Stimulated activated CD8-positive, alpha-beta memory T cell treated with anti-CD3 and anti-CD28 coated beads, Interleukin-7, amount 100 ng/mL, for 1 hour (primary cell): ENCODE results near the gene CDH13.

Experiments used
- DNase-seq, 2 donors: peaks; one replicate each; pipeline ENCODE4 v3.0.0-alpha.2; 2020; ENCODE audit warnings: low read depth in 2 of 2

The CDH13 gene

GRCh38 chr16:82845116-82845515 is 218.3 kb downstream of the CDH13 start:
- DNase-seq: no peak

- no peak for DNase-seq
Measured at GRCh38 chr16:82846806-82847205, 220.0 kb downstream of the CDH13 start.

GRCh38 chr16:82848013-82848412 is 221.2 kb downstream of the CDH13 start:
- no peak for DNase-seq

GRCh38 chr16:82852388-82853008 is 225.7 kb downstream of the CDH13 start:
- DNase-seq: no peak

GRCh38 chr16:82855471-82855870 is 228.7 kb downstream of the CDH13 start:
- DNase-seq: no peak

GRCh38 chr16:82857693-82858365 is 231.1 kb downstream of the CDH13 start:
- no peak for DNase-seq

- DNase-seq: no peak
Measured at GRCh38 chr16:82859662-82860061, 232.9 kb downstream of the CDH13 start.

GRCh38 chr16:82860071-82860470 is 233.3 kb downstream of the CDH13 start:
- no peak for DNase-seq

- no peak for DNase-seq
Measured at GRCh38 chr16:82862057-82862456, 235.3 kb downstream of the CDH13 start.

GRCh38 chr16:82864332-82865040 is 237.7 kb downstream of the CDH13 start:
- DNase-seq: no peak

- DNase-seq: no peak
Measured at GRCh38 chr16:82865412-82865811, 238.6 kb downstream of the CDH13 start.

- DNase-seq: no peak
Measured at GRCh38 chr16:82867485-82867884, 240.7 kb downstream of the CDH13 start.

GRCh38 chr16:82874271-82874670 is 247.5 kb downstream of the CDH13 start:
- DNase-seq: no peak

- DNase-seq: no peak
Measured at GRCh38 chr16:82874672-82875071, 247.9 kb downstream of the CDH13 start.

- no peak for DNase-seq
Measured at GRCh38 chr16:82876951-82877350, 250.2 kb downstream of the CDH13 start.

- DNase-seq: no peak
Measured at GRCh38 chr16:82878466-82878865, 251.7 kb downstream of the CDH13 start.

GRCh38 chr16:82880346-82880745 is 253.6 kb downstream of the CDH13 start:
- no peak for DNase-seq

GRCh38 chr16:82881516-82881915 is 254.7 kb downstream of the CDH13 start:
- DNase-seq: no peak

- no peak for DNase-seq
Measured at GRCh38 chr16:82882226-82882625, 255.5 kb downstream of the CDH13 start.

- no peak for DNase-seq
Measured at GRCh38 chr16:82882982-82883835, 256.4 kb downstream of the CDH13 start.

GRCh38 chr16:82884320-82884898 is 257.6 kb downstream of the CDH13 start:
- no peak for DNase-seq

GRCh38 chr16:82886146-82886545 is 259.4 kb downstream of the CDH13 start:
- DNase-seq: no peak
